HG02885 (cell line): Measurements from ENCODE around the gene SPATA31A3.
"Not testable (repeated sequence)": the region's sequence is repeated elsewhere in the genome, so short reads cannot be mapped to it uniquely, and the experiment has no call there.

Experiments
- ATAC-seq: cut with Tn5 transposase; IDR thresholded peaks from one replicate; pipeline ENCODE4 v1.9.1; 2021; ENCODE audit warnings: mild to moderate bottlenecking; ENCODE audit not compliant: unreplicated experiment, poor library complexity

Gene SPATA31A3

GRCh38 chr9:66992450-66992849, at the start of gene SPATA31A3:
Gene SPATA31A3 (minus strand): TSS chr9:66992550. CDS start chr9:66992521, 29 bp downstream.
- ATAC-seq: not testable (repeated sequence)

- ATAC-seq: not testable (repeated sequence)
Observed at GRCh38 chr9:66952576-66952975, 39.8 kb downstream of the SPATA31A3 start.

GRCh38 chr9:66942400-66943155, 49.8 kb downstream of the SPATA31A3 start:
- not testable (repeated sequence) for ATAC-seq

GRCh38 chr9:66939878-66940830, 52.2 kb downstream of the SPATA31A3 start:
- not testable (repeated sequence) for ATAC-seq

- not testable (repeated sequence) for ATAC-seq
Observed at GRCh38 chr9:66938322-66938721, 54.0 kb downstream of the SPATA31A3 start.

GRCh38 chr9:66937662-66938061, 54.7 kb downstream of the SPATA31A3 start:
- ATAC-seq: not testable (repeated sequence)
